Activated gamma-delta T cell (primary cell): Measurements from ENCODE around the gene HTR1B.

Experiments used
- DNase-seq: peaks from one replicate; lab custom pipeline; 2025; lab: John Stamatoyannopoulos, UW

Gene HTR1B

GRCh38 chr6:77456531-77457248 is 6.6 kb downstream of the HTR1B start:
- DNase-seq, result no peak

- DNase-seq, result no peak
These were observed 8.0 kb downstream of the HTR1B start for GRCh38 chr6:77455271-77455670.

GRCh38 chr6:77454386-77454785 is 8.9 kb downstream of the HTR1B start:
- no peak for DNase-seq

- no peak for DNase-seq
These were observed 11.8 kb downstream of the HTR1B start for GRCh38 chr6:77451466-77451865.

GRCh38 chr6:77450924-77451323 is 12.4 kb downstream of the HTR1B start:
- DNase-seq, result no peak

GRCh38 chr6:77448546-77448945 is 14.7 kb downstream of the HTR1B start:
- no peak for DNase-seq

GRCh38 chr6:77447254-77447653 is 16.0 kb downstream of the HTR1B start:
- DNase-seq, result no peak

GRCh38 chr6:77446249-77446648 is 17.0 kb downstream of the HTR1B start:
- no peak for DNase-seq

- DNase-seq, result no peak
These were observed 18.1 kb downstream of the HTR1B start for GRCh38 chr6:77445214-77445613.

- no peak for DNase-seq
These were observed 22.9 kb downstream of the HTR1B start for GRCh38 chr6:77440206-77440976.

GRCh38 chr6:77433888-77434287 is 29.4 kb downstream of the HTR1B start:
- no peak for DNase-seq

GRCh38 chr6:77430504-77430903 is 32.8 kb downstream of the HTR1B start:
- DNase-seq, result no peak

GRCh38 chr6:77425671-77426070 is 37.6 kb downstream of the HTR1B start:
- no peak for DNase-seq

GRCh38 chr6:77425216-77425615 is 38.1 kb downstream of the HTR1B start:
- DNase-seq, result no peak

- DNase-seq, result no peak
These were observed 38.5 kb downstream of the HTR1B start for GRCh38 chr6:77424761-77425160.

GRCh38 chr6:77416839-77417238 is 46.5 kb downstream of the HTR1B start:
- no peak for DNase-seq

GRCh38 chr6:77415706-77416105 is 47.6 kb downstream of the HTR1B start:
- DNase-seq, result no peak
